ENCODE measurements around the gene TTYH1. TPM values are rescaled to one million over a fixed set of nuclear protein-coding genes. Genes with fewer than 3 reads are reported as not detected.
A peak's percentile ranks its signal among the peaks of the same experiment; 100 is the strongest.
"Not testable (repeated sequence)": the region's sequence is repeated elsewhere in the genome, so short reads cannot be mapped to it uniquely, and the experiment has no call there.

TTYH1 gene
- total RNA-seq, 1 donor from 2014 or later: 6.0 TPM

GRCh38 chr19:54465426-54466109 is 50.3 kb downstream of the TTYH1 start:
- Mint-ChIP-seq H3K9me3 (no peaks in the 10 kb centered on the region), H3K27me3 (ENCODE audit: low read depth) (no peaks in the 10 kb centered on the region), H3K36me3 (peaks cover 15% of the 10 kb centered on the region), H3K4me3 (peak overlapping the region; percentile 36), H3K4me1 (peaks cover 38% of the 10 kb centered on the region), H3K27ac (peak overlapping the region; percentile 30)
- TF ChIP-seq CTCF (IDR thresholded peaks at IDR 0.05; ENCODE audit: unreplicated experiment): no peak
- DNase-seq (ENCODE audit: low spot score in 2 of 2, unreplicated experiment in 2 of 2): no peak

DNA sequence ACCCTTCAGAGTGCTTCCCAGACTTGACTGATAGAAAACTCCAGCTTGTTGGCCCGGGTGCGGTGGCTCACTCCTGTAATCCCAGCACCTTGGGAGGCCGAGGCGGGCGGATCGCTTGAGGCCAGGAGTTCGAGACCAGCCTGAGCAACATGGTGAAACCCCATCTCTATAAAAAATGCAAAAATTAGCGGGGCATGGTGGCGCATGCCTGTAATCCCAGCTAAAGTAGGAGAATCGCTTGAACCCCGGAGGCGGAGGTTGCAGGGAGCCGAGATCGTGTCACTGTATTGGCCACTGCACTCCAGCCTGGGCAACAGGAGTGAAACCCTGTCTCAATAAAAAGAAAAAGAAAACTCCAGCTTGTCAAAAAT is 50.8 kb downstream of the TTYH1 start:
- peak overlapping the region; percentile 36 for H3K4me3 Mint-ChIP-seq
- not testable (repeated sequence) for H3K27me3 Mint-ChIP-seq (ENCODE audit: low read depth); H3K27ac Mint-ChIP-seq; H3K9me3 Mint-ChIP-seq; DNase-seq (ENCODE audit: low spot score in 2 of 2, unreplicated experiment in 2 of 2)
- H3K4me1 Mint-ChIP-seq: peaks cover 42% of the 10 kb centered on the region
- H3K36me3 Mint-ChIP-seq: peaks cover 15% of the 10 kb centered on the region

DNA sequence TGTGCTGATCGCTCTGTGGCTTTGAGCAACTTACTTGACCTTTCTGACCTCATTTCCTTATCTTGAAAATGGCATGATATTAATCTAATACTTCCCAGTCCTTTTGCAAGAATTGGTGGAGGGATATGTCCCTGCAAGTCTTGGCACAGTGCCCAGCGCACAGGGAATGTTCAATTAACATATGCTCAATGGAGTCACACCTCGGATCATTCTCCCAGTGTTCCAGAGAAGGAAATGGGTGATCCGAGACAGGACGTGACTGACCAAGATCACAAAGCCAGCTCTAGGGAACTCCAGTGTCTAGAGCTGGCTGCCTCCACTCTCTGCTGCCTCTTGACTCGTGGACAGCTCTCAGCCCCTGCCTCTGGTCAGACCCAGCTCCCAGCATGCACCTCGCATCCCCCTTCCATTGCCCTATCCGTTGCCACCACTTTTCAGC is 54.3 kb downstream of the TTYH1 start:
- Mint-ChIP-seq H3K4me3 (peak overlapping the region; percentile 79), H3K36me3 (peaks cover 15% of the 10 kb centered on the region), H3K27me3 (ENCODE audit: low read depth) (no peaks in the 10 kb centered on the region), H3K9me3 (no peaks in the 10 kb centered on the region), H3K4me1 (peaks cover 38% of the 10 kb centered on the region), H3K27ac (peak overlapping the region; percentile 36)
- DNase-seq (ENCODE audit: low spot score in 2 of 2, unreplicated experiment in 2 of 2): no peak
- TF ChIP-seq CTCF (IDR thresholded peaks at IDR 0.05; ENCODE audit: unreplicated experiment): no peak

- H3K9me3 Mint-ChIP-seq: no peaks in the 10 kb centered on the region
- DNase-seq (ENCODE audit: low spot score in 2 of 2, unreplicated experiment in 2 of 2): no peak
- no peaks in the 10 kb centered on the region for H3K27me3 Mint-ChIP-seq (ENCODE audit: low read depth)
- peak overlapping the region; percentile 79 for H3K4me3 Mint-ChIP-seq
- TF ChIP-seq CTCF (IDR thresholded peaks at IDR 0.05; ENCODE audit: unreplicated experiment): no peak
- peaks cover 40% of the 10 kb centered on the region for H3K4me1 Mint-ChIP-seq
- H3K36me3 Mint-ChIP-seq: peaks cover 15% of the 10 kb centered on the region
- peak overlapping the region; percentile 82 for H3K27ac Mint-ChIP-seq
These were observed 55.1 kb downstream of the TTYH1 start for GRCh38 chr19:54470276-54470887.

- TF ChIP-seq CTCF (IDR thresholded peaks at IDR 0.05; ENCODE audit: unreplicated experiment): no peak
- Mint-ChIP-seq H3K27ac (peak overlapping the region; percentile 94), H3K27me3 (ENCODE audit: low read depth) (no peaks in the 10 kb centered on the region)
These were observed 55.9 kb downstream of the TTYH1 start for GRCh38 chr19:54470991-54471782.

More at GRCh38 chr19:54470991-54471782, 55.9 kb downstream of the TTYH1 start:
- no peak for DNase-seq (ENCODE audit: low spot score in 2 of 2, unreplicated experiment in 2 of 2)
- Mint-ChIP-seq H3K4me1 (peaks cover 40% of the 10 kb centered on the region), H3K9me3 (no peaks in the 10 kb centered on the region), H3K36me3 (peaks cover 12% of the 10 kb centered on the region), H3K4me3 (peak overlapping the region; percentile 79)
